Neutrophil (primary cell): Measurements from ENCODE around the gene MARCHF10.

Source experiments
- H3K27ac ChIP-seq: fragments of 200-600 bp; sonication (generic); 2 replicates; pipeline ENCODE4 v1.5.1; 2016; ENCODE audit warnings: mild to moderate bottlenecking, moderate library complexity
- H3K27me3 ChIP-seq: fragments of 200-600 bp; sonication (generic); 2 replicates; pipeline ENCODE4 v1.6.0; 2016; ENCODE audit warnings: mild to moderate bottlenecking
- H3K36me3 ChIP-seq: fragments of 200-600 bp; sonication (generic); 2 replicates; pipeline ENCODE4 v1.5.1; 2017
- H3K4me1 ChIP-seq, 2 experiments: fragments of 200-600 bp in 1 of 2; sonication (generic) in 1 of 2; 1 replicate in 1 of 2; 2 replicates in 1 of 2; pipeline versions ENCODE4 v1.5.1 to v1.6.1; 2013 to 2016; ENCODE audit warnings: low read depth in 1 of 2, low read length in 1 of 2, mild to moderate bottlenecking in 1 of 2, moderate library complexity in 1 of 2; ENCODE audit not compliant: control insufficient read depth in 1 of 2, insufficient read depth in 1 of 2
- H3K4me3 ChIP-seq, 2 experiments: fragments of 200-600 bp in 1 of 2; sonication (generic) in 1 of 2; 1 replicate in 1 of 2; 2 replicates in 1 of 2; pipeline ENCODE4 v1.5.1; 2013 to 2016; ENCODE audit warnings: low read depth in 1 of 2, low read length in 1 of 2, mild to moderate bottlenecking in 1 of 2, moderate library complexity in 1 of 2
- H3K9me3 ChIP-seq: fragments of 200-600 bp; sonication (generic); 2 replicates; pipeline ENCODE4 v1.5.1; 2016
- CTCF ChIP-seq: fragments of 200-600 bp; sonication (generic); IDR thresholded peaks from 2 replicates; pipeline ENCODE4 v1.5.1; 2016; ENCODE audit warnings: antibody characterized with exemption

The MARCHF10 gene

GRCh38 chr17:62755141-62755851, 52.8 kb downstream of the MARCHF10 start:
- no peak for TF ChIP-seq CTCF
- Histone ChIP-seq H3K4me1 (no peaks in the 10 kb centered on the region), H3K9me3 (no peaks in the 10 kb centered on the region), H3K36me3 (no peaks in the 10 kb centered on the region), H3K4me3 (no peak overlapping the region), H3K27ac (no peak overlapping the region), H3K27me3 (peaks cover 24% of the 10 kb centered on the region)

GRCh38 chr17:62754631-62755030, 53.5 kb downstream of the MARCHF10 start:
- H3K27ac ChIP-seq = no peak overlapping the region
- H3K4me3 ChIP-seq = no peak overlapping the region
- H3K9me3 ChIP-seq = no peaks in the 10 kb centered on the region
- peaks cover 17% of the 10 kb centered on the region for H3K27me3 ChIP-seq
- TF ChIP-seq CTCF = no peak
- H3K4me1 ChIP-seq = no peaks in the 10 kb centered on the region
- no peaks in the 10 kb centered on the region for H3K36me3 ChIP-seq

- Histone ChIP-seq H3K4me3 (no peak overlapping the region), H3K4me1 (no peaks in the 10 kb centered on the region), H3K9me3 (no peaks in the 10 kb centered on the region), H3K36me3 (no peaks in the 10 kb centered on the region), H3K27ac (no peak overlapping the region), H3K27me3 (peaks cover 8% of the 10 kb centered on the region)
- no peak for TF ChIP-seq CTCF
Measured at GRCh38 chr17:62753562-62753961, 54.6 kb downstream of the MARCHF10 start.

DNA sequence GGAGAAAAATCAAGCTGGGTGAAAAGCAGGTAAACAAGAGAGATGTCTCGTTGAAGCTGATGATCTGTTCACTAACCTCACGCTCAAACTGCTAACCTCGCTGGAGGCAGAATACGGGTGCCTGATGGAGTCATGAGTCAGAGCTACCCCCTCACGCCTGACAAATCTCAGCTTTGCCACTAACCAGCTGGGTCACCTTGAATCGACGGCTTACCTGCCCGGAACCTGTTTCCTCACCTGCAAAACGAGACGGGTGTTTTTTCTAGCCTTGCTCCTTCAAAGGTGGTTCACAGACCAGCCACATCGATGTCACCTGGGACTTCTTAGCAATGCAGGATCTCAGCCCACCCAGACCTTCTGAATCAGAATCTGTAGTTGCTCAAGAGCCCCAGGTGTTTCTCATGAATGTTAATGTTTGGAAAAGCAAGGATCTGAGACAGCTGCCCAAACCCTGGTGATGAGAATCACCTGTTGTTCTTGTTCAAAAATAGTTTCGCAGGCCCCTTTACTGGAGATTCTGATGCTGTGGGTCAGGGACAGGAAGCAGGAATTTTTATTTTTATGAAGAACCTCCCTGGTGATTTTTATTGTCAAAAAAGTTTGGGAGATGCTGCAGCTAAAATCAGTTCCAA, 56.9 kb downstream of the MARCHF10 start:
- H3K36me3 ChIP-seq = no peaks in the 10 kb centered on the region
- no peaks in the 10 kb centered on the region for H3K27me3 ChIP-seq
- H3K9me3 ChIP-seq = no peaks in the 10 kb centered on the region
- no peaks in the 10 kb centered on the region for H3K4me1 ChIP-seq
- H3K4me3 ChIP-seq = no peak overlapping the region
- no peak overlapping the region for H3K27ac ChIP-seq
- no peak for TF ChIP-seq CTCF

GRCh38 chr17:62750631-62751051, 57.5 kb downstream of the MARCHF10 start:
- H3K27ac ChIP-seq = no peak overlapping the region
- no peaks in the 10 kb centered on the region for H3K4me1 ChIP-seq
- no peak overlapping the region for H3K4me3 ChIP-seq
- no peaks in the 10 kb centered on the region for H3K36me3 ChIP-seq
- H3K9me3 ChIP-seq = no peaks in the 10 kb centered on the region
- no peak for TF ChIP-seq CTCF
- no peaks in the 10 kb centered on the region for H3K27me3 ChIP-seq
